GM08714 (cell line): Measurements from ENCODE around the gene TPM4.

ENCODE experiments used
- H3K4me3 ChIP-seq: fragments of 200-500 bp; sonication (Bioruptor generic); 2 replicates; pipeline ENCODE4 v1.5.1; 2014; ENCODE audit warnings: mild to moderate bottlenecking, low read length, inconsistent platforms
- ZNF274 ChIP-seq: IDR thresholded peaks from 2 replicates; pipeline ENCODE4 v1.6.1; 2012; ENCODE audit warnings: mild to moderate bottlenecking, low read depth, low read length

Gene TPM4

GRCh38 chr19:16134510-16134909, 58.2 kb downstream of the TPM4 start:
- H3K4me3 ChIP-seq = no peak overlapping the region
- no peak for TF ChIP-seq ZNF274

DNA sequence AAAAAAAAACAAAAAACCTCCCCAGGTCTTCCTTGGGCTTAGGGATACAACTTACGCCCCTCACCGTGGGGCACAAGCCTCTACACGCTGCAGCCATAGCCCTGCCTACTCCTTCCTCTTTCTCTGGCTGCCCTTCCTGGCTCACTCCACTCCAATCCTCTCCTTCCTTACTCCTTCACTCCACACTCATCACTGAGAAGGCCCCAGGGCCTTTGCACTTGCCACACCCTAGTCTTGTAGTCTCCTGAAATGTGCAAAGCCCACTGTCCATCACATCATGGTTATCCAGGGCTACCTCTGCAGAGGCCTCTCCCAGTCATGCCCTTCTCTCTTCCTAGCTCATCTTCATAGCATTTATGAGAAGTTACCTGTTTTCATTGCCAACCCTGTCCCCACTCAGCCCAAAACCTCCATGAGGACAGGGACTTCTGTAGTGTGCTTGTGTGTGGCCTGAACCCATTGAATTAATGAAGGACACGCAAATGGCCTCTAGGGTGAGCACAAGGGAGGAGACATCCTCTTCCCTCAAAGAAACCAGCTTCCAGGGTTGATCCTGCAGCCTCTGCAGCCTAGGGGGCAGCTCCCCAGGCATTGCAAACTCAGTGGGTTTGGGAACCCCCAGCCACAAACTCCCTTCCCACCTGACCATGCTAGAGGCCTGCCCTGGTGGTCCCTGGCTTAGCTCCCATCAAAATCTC, 59.3 kb downstream of the TPM4 start:
- TF ChIP-seq ZNF274 = no peak
- H3K4me3 ChIP-seq = no peak overlapping the region

- no peak overlapping the region for H3K4me3 ChIP-seq
- no peak for TF ChIP-seq ZNF274
Observed at GRCh38 chr19:16136185-16136999, 60.1 kb downstream of the TPM4 start.

GRCh38 chr19:16139752-16140151, 63.5 kb downstream of the TPM4 start:
- H3K4me3 ChIP-seq = no peak overlapping the region
- no peak for TF ChIP-seq ZNF274

DNA sequence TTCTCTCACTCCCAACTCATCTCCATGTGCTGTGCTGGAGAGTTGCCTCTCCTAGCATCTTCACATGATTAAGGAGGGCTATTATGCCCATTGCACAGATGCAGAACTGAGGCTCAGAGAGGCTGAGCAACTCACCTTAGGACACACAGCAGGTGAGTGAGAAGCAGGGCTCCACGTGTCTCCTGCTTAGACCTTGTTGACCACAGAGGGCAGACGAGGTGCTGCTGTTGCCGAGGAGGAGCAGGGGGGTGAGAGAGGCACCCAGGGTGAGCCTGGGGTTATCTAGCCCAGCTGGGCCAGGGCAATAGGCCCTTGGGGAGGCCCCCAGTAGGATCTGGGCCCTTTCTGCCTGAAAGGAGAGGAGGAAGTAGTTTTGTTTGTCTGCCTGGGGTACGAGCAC, 64.7 kb downstream of the TPM4 start:
- H3K4me3 ChIP-seq = no peak overlapping the region
- TF ChIP-seq ZNF274 = no peak

DNA sequence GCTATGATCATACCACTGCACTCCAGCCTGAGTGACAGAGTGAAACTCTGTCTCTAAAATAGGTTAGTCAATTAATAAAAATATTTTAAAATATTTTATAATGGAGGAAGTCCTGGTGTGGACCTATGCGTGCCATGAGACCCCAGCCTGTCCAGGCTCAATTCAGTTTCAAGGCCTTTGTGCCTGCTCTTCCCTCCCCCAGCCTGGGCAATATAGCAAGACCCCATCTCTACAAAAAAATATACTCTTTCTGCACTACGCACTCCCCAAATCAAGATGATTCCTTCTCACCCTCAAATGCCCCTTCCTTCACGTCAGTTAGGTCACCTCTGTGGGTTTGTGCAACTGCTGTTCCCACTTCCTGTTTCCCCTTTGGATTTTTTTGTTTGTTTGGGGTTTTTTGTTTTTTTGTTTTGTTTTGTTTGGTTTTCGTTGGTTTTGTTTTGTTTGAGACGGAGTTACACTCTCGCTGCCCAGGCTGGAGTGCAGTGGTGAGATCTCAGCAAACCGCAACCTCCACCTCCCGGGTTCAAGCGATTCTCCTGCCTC, 65.8 kb downstream of the TPM4 start:
- no peak for TF ChIP-seq ZNF274
- H3K4me3 ChIP-seq = no peak overlapping the region

- TF ChIP-seq ZNF274 = no peak
- H3K4me3 ChIP-seq = peak within 1 kb of the TSS; percentile 85
Observed at GRCh38 chr19:16143399-16144215, 67.3 kb downstream of the TPM4 start, which contains the start of gene HSH2D. TSS of gene HSH2D (plus strand) at chr19:16143685. CDS start at chr19:16148751, 5,066 bp downstream.

DNA sequence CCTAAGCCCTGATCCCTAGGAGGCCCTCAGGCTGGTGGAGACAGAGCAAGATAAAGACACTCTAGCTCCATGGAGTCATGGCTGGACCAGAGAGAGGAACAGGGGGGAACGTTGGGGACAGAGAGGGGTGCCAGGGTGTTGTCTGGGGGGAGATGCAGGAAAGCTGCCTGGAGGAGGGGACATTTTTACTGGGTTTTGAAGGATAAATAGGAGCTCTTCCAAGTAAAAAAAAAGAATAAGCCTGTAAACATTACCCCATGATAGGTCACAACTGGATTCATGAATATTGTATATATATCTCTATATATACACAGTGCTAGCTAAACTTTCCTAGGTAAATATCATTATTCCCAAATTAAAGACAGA, 67.9 kb downstream of the TPM4 start:
- TF ChIP-seq ZNF274 = no peak
- peak overlapping the region; percentile 85 for H3K4me3 ChIP-seq

GRCh38 chr19:16146112-16146511, 69.8 kb downstream of the TPM4 start:
- TF ChIP-seq ZNF274 = no peak
- H3K4me3 ChIP-seq = peak overlapping the region; percentile 85; the same call in 1 of the 2 replicates

DNA sequence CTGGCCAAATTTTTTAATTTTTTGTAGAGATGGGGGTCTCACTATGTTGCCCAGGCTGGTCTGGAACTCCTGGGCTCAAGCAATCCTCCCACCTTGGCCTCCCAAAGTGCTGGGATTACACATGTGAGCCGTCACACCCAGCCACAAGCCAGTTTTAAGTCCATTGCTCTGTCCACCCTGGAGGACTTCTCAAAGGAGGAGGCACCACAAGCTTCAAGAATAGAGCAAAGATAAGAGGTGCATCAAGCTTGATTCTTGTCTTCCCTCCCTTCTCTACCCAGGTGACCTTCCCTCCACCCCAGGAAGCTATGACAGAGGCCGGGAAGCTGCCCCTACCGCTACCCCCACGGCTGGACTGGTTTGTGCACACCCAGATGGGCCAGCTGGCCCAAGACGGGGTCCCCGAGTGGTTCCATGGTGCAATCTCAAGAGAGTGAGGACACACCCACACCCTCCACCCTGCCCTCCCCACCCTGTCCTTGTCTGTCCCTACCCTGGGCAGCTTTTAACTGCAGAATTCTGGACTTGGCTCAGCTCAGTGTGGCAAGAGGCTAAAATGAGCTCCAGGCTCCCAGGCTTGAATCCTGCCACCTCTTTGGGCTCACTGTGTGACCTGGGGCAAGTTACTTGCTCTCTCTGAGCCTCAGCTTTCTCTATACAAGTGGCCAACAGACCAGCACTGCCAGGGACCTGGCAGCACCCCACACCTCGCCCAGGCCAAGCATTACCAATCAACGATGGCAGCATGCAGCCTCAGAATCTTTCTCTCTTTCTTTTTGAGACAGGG, 72.3 kb downstream of the TPM4 start:
- H3K4me3 ChIP-seq = no peak overlapping the region; the same call in 1 of the 2 replicates
- no peak for TF ChIP-seq ZNF274
